K562 (cell line): ENCODE measurements around the gene TIGAR. TPM values are rescaled to one million over a fixed set of nuclear protein-coding genes. Genes with fewer than 3 reads are reported as not detected.

ENCODE experiments used
- E2F3 ChIP-seq: fragments of 250-450 bp; sonication (Bioruptor Pico); IDR thresholded peaks from 2 replicates; pipeline ENCODE4 v1.4.0; 2020; ENCODE audit warnings: mild to moderate bottlenecking
- HNRNPLL ChIP-seq: fragments of 200-400 bp; formaldehyde crosslinking; IDR thresholded peaks from 2 replicates; pipeline ENCODE4 v1.6.1; 2017; ENCODE audit warnings: low read length, low read depth, mild to moderate bottlenecking; ENCODE audit not compliant: poor library complexity, severe bottlenecking
- MAFK ChIP-seq: IDR thresholded peaks from 2 replicates; pipeline ENCODE4 v1.6.1; 2011; ENCODE audit warnings: low read length, improper control_type of control experiment
- PHB ChIP-seq: fragments of 250-450 bp; sonication (Bioruptor Pico); IDR thresholded peaks from 2 replicates; pipeline ENCODE4 v1.5.0; 2021
- SIN3A ChIP-seq, 2 experiments: fragments of 150-350 bp in 1 of 2; IDR thresholded peaks; 2 replicates each; pipeline ENCODE4 v1.6.1; 2011 to 2016; ENCODE audit warnings: borderline replicate concordance in 2 of 2, low read depth in 2 of 2, low read length in 2 of 2, mild to moderate bottlenecking in 2 of 2, moderate library complexity in 2 of 2; ENCODE audit not compliant: control insufficient read depth in 1 of 2
- SIRT6 ChIP-seq: IDR thresholded peaks from one replicate; pipeline ENCODE4 v1.6.1; 2012; ENCODE audit warnings: low read depth, mild to moderate bottlenecking, control low read depth, inconsistent platforms, low read length, moderate library complexity
- XRCC5 ChIP-seq: fragments of 200-400 bp; formaldehyde crosslinking; IDR thresholded peaks from 2 replicates; pipeline ENCODE4 v1.6.1; 2017; ENCODE audit warnings: low read depth, mild to moderate bottlenecking, low read length
- ZNF175 ChIP-seq: fragments of 200-800 bp; sonication (Bioruptor generic); IDR thresholded peaks from 2 replicates; pipeline ENCODE4 v1.6.1; 2016; ENCODE audit warnings: low read depth, mild to moderate bottlenecking, missing genetic modification characterization, missing compliant biosample characterization
- polyA plus RNA-seq, 8 experiments: library from polyadenylated mRNA; depleted of rRNA in 4 of 8; stranded (reverse) in 5 of 8; unstranded in 3 of 8; fragments of >200 nt; fragmentation: Nextera tagmentation in 2 of 8; fragmentation: Illumina TruSeq in 1 of 8; extraction: Ambion mirVana in 2 of 8; extraction: Trizol in 1 of 8; gene quantifications; 2 replicates each; pipeline versions ENCODE4 v1.2.1 to v1.2.3, GENCODE V29; 2011 to 2014; ENCODE audit warnings: inconsistent platforms in 1 of 8, missing spikeins in 1 of 8
- total RNA-seq, 7 experiments: library from RNA; depleted of rRNA in 6 of 7; stranded (reverse); fragments of >200 nt in 6 of 7; fragmentation: Illumina TruSeq in 2 of 7; extraction: Trizol in 2 of 7; gene quantifications; 2 replicates each; pipeline versions ENCODE4 v1.2.1 to v1.2.3, GENCODE V29; 2011 to 2021; ENCODE audit warnings: low replicate concordance in 1 of 7
- TF ChIP-seq, protein P1 (sequence below), 2 experiments: fragments of 450-650 bp; IDR thresholded peaks; 2 replicates each; pipeline ENCODE4 v1.6.1; 2016
- TF ChIP-seq, protein P2 (sequence below): sonication (generic); formaldehyde crosslinking; IDR thresholded peaks from 2 replicates; pipeline ENCODE4 v1.9.0; 2022; ENCODE audit warnings: mild to moderate bottlenecking, missing genetic modification reagents
- TF ChIP-seq, protein P3 (sequence below), 2 experiments: fragments of 450-650 bp in 1 of 2; sonication (generic) in 1 of 2; formaldehyde crosslinking in 1 of 2; IDR thresholded peaks; 2 replicates each; pipeline versions ENCODE4 v1.7.1 to v1.9.0; 2016 to 2022; ENCODE audit warnings: inconsistent platforms in 1 of 2, mild to moderate bottlenecking in 1 of 2, missing genetic modification reagents in 1 of 2
- TF ChIP-seq, protein P4 (sequence below): fragments of 250-450 bp; sonication (Bioruptor Pico); IDR thresholded peaks from 2 replicates; pipeline ENCODE4 v1.9.0; 2021; ENCODE audit warnings: mild to moderate bottlenecking
- TF ChIP-seq, protein P5 (sequence below): fragments of 450-650 bp; IDR thresholded peaks from 2 replicates; pipeline ENCODE4 v1.6.1; 2018; ENCODE audit warnings: mild to moderate bottlenecking, low read depth; ENCODE audit not compliant: partially characterized antibody

Gene TIGAR
- total and polyA plus RNA-seq, 9 of the 15 experiments (the other 6 are each of a cell fraction or from before 2014, with no cell fraction given) = 0.11 to 1.0 (median 0.53) TPM; not detected in 2

DNA sequence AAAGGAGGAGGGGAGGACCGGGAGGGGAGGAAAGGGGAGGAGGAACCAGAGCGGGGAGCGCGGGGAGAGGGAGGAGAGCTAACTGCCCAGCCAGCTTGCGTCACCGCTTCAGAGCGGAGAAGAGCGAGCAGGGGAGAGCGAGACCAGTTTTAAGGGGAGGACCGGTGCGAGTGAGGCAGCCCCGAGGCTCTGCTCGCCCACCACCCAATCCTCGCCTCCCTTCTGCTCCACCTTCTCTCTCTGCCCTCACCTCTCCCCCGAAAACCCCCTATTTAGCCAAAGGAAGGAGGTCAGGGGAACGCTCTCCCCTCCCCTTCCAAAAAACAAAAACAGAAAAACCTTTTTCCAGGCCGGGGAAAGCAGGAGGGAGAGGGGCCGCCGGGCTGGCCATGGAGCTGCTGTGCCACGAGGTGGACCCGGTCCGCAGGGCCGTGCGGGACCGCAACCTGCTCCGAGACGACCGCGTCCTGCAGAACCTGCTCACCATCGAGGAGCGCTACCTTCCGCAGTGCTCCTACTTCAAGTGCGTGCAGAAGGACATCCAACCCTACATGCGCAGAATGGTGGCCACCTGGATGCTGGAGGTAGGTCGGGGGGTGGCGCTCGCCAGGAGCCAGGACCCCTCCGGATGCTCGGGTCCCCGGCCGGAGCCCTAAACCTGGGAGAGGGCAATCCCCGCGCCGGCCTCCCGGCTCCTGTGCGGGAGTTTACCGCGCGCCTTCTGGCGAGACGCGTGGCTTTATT, 47.2 kb upstream of the TIGAR start, which contains the start of gene CCND2 (continued):
- TF ChIP-seq, protein P1, sequence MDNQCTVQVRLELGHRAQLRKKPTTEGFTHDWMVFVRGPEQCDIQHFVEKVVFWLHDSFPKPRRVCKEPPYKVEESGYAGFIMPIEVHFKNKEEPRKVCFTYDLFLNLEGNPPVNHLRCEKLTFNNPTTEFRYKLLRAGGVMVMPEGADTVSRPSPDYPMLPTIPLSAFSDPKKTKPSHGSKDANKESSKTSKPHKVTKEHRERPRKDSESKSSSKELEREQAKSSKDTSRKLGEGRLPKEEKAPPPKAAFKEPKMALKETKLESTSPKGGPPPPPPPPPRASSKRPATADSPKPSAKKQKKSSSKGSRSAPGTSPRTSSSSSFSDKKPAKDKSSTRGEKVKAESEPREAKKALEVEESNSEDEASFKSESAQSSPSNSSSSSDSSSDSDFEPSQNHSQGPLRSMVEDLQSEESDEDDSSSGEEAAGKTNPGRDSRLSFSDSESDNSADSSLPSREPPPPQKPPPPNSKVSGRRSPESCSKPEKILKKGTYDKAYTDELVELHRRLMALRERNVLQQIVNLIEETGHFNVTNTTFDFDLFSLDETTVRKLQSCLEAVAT (IDR thresholded peaks at IDR 0.05) = 0 out of 4 replicates have a peak, but pooled peaks of 1 of the 2 experiments have one; percentile 28
- TF ChIP-seq, protein P2, sequence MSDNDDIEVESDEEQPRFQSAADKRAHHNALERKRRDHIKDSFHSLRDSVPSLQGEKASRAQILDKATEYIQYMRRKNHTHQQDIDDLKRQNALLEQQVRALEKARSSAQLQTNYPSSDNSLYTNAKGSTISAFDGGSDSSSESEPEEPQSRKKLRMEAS (CRISPR knock-in tag) = 0 out of 2 replicates have a peak, but pooled peaks have one; percentile 21
- TF ChIP-seq HNRNPLL = no peak
- TF ChIP-seq PHB (CRISPR knock-in tag) = no peak
- TF ChIP-seq, protein P3, sequence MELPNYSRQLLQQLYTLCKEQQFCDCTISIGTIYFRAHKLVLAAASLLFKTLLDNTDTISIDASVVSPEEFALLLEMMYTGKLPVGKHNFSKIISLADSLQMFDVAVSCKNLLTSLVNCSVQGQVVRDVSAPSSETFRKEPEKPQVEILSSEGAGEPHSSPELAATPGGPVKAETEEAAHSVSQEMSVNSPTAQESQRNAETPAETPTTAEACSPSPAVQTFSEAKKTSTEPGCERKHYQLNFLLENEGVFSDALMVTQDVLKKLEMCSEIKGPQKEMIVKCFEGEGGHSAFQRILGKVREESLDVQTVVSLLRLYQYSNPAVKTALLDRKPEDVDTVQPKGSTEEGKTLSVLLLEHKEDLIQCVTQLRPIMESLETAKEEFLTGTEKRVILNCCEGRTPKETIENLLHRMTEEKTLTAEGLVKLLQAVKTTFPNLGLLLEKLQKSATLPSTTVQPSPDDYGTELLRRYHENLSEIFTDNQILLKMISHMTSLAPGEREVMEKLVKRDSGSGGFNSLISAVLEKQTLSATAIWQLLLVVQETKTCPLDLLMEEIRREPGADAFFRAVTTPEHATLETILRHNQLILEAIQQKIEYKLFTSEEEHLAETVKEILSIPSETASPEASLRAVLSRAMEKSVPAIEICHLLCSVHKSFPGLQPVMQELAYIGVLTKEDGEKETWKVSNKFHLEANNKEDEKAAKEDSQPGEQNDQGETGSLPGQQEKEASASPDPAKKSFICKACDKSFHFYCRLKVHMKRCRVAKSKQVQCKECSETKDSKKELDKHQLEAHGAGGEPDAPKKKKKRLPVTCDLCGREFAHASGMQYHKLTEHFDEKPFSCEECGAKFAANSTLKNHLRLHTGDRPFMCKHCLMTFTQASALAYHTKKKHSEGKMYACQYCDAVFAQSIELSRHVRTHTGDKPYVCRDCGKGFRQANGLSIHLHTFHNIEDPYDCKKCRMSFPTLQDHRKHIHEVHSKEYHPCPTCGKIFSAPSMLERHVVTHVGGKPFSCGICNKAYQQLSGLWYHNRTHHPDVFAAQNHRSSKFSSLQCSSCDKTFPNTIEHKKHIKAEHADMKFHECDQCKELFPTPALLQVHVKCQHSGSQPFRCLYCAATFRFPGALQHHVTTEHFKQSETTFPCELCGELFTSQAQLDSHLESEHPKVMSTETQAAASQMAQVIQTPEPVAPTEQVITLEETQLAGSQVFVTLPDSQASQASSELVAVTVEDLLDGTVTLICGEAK (IDR thresholded peaks at IDR 0.05) = no peak
- TF ChIP-seq, protein P3 (CRISPR knock-in tag; IDR thresholded peaks at IDR 0.05) = no peak
- TF ChIP-seq, protein P4, sequence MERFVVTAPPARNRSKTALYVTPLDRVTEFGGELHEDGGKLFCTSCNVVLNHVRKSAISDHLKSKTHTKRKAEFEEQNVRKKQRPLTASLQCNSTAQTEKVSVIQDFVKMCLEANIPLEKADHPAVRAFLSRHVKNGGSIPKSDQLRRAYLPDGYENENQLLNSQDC (CRISPR knock-in tag) = no peak
- TF ChIP-seq SIN3A (IDR thresholded peaks at IDR 0.05; ENCODE audit: borderline replicate concordance in 2 of 2, control insufficient read depth in 1 of 2, low read depth in 2 of 2, low read length in 2 of 2) = peak in 1 of 2 experiments; percentile 17; a peak in 1 of 4 replicates
- TF ChIP-seq XRCC5 = no peak
- no peak for TF ChIP-seq SIRT6
- TF ChIP-seq MAFK = no peak
- no peak for TF ChIP-seq E2F3 (CRISPR knock-in tag)
- no peak for TF ChIP-seq ZNF175 (CRISPR knock-in tag)
- TF ChIP-seq, protein P5, sequence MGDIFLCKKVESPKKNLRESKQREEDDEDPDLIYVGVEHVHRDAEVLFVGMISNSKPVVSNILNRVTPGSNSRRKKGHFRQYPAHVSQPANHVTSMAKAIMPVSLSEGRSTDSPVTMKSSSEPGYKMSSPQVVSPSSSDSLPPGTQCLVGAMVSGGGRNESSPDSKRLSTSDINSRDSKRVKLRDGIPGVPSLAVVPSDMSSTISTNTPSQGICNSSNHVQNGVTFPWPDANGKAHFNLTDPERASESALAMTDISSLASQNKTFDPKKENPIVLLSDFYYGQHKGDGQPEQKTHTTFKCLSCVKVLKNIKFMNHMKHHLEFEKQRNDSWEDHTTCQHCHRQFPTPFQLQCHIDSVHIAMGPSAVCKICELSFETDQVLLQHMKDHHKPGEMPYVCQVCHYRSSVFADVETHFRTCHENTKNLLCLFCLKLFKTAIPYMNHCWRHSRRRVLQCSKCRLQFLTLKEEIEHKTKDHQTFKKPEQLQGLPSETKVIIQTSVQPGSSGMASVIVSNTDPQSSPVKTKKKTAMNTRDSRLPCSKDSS = no peak
